Measurements from ENCODE around the gene KIAA0319L.

KIAA0319L gene

GRCh38 chr1:35394386-35394785, 162.8 kb downstream of the KIAA0319L start:
- in situ Hi-C loops (cut with MboI; ENCODE audit: low sequenced_read_pairs), result no loop called here

- in situ Hi-C loops (cut with MboI; ENCODE audit: low sequenced_read_pairs), result no loop called here
Measured at GRCh38 chr1:35390600-35391494, 166.4 kb downstream of the KIAA0319L start.

GRCh38 chr1:35386959-35387358, 170.2 kb downstream of the KIAA0319L start:
- in situ Hi-C loops (cut with MboI; ENCODE audit: low sequenced_read_pairs), result no loop called here

- in situ Hi-C loops (cut with MboI; ENCODE audit: low sequenced_read_pairs), result no loop called here
Measured at GRCh38 chr1:35386290-35386689, 170.9 kb downstream of the KIAA0319L start.
